Glutamatergic neuron (in vitro differentiated cells): ENCODE measurements around the gene UBE2U. TPM values are rescaled to one million over a fixed set of nuclear protein-coding genes. Genes with fewer than 3 reads are reported as not detected.

Source experiments
- DNase-seq: peaks from one replicate; pipeline ENCODE4 v3.0.0; 2022
- H3K27ac Mint-ChIP-seq: one replicate; pipeline ENCODE4 v1.8.0; 2020; ENCODE audit warnings: mild to moderate bottlenecking, mixed read lengths, inconsistent platforms; ENCODE audit not compliant: unreplicated experiment
- H3K27me3 Mint-ChIP-seq: one replicate; pipeline ENCODE4 v1.8.0; 2020; ENCODE audit warnings: mild to moderate bottlenecking, moderate library complexity, mixed read lengths, inconsistent platforms; ENCODE audit not compliant: unreplicated experiment
- H3K36me3 Mint-ChIP-seq: one replicate; pipeline ENCODE4 v1.8.0; 2020; ENCODE audit warnings: mild to moderate bottlenecking, mixed read lengths, inconsistent platforms; ENCODE audit not compliant: unreplicated experiment
- H3K4me1 Mint-ChIP-seq: one replicate; pipeline ENCODE4 v1.8.0; 2020; ENCODE audit warnings: mild to moderate bottlenecking, low read depth, mixed read lengths, inconsistent platforms; ENCODE audit not compliant: unreplicated experiment
- H3K4me3 Mint-ChIP-seq: one replicate; pipeline ENCODE4 v1.8.0; 2020; ENCODE audit warnings: mild to moderate bottlenecking, mixed read lengths, inconsistent platforms; ENCODE audit not compliant: unreplicated experiment
- H3K9me3 Mint-ChIP-seq: one replicate; pipeline ENCODE4 v1.8.0; 2020; ENCODE audit warnings: mild to moderate bottlenecking, moderate library complexity, mixed read lengths, inconsistent platforms; ENCODE audit not compliant: unreplicated experiment
- CTCF ChIP-seq: fragments of 200-600 bp; sonication (generic); IDR thresholded peaks from one replicate; pipeline ENCODE4 v1.5.0; 2021; ENCODE audit not compliant: partially characterized antibody, unreplicated experiment
- total RNA-seq: library from RNA; stranded (reverse); fragmentation: NEBNext Ultra II Directional; extraction: Animal tissue kit (Norgen Biotek cat#: 25700); gene quantifications from one replicate; pipeline ENCODE4 v1.2.1, GENCODE V29; 2021; ENCODE audit not compliant: unreplicated experiment

Gene UBE2U
- total RNA-seq, 1 donor from 2014 or later: not detected

- peaks cover 4% of the 10 kb centered on the region for H3K36me3 Mint-ChIP-seq
- DNase-seq: no peak
- H3K27me3 Mint-ChIP-seq: peaks cover 3% of the 10 kb centered on the region
- TF ChIP-seq CTCF: no peak
- no peaks in the 10 kb centered on the region for H3K4me1 Mint-ChIP-seq
- no peaks in the 10 kb centered on the region for H3K9me3 Mint-ChIP-seq
- H3K4me3 Mint-ChIP-seq: no peak overlapping the region
- no peak overlapping the region for H3K27ac Mint-ChIP-seq
Observed at GRCh38 chr1:64186138-64186897, 17.1 kb upstream of the UBE2U start.

DNA sequence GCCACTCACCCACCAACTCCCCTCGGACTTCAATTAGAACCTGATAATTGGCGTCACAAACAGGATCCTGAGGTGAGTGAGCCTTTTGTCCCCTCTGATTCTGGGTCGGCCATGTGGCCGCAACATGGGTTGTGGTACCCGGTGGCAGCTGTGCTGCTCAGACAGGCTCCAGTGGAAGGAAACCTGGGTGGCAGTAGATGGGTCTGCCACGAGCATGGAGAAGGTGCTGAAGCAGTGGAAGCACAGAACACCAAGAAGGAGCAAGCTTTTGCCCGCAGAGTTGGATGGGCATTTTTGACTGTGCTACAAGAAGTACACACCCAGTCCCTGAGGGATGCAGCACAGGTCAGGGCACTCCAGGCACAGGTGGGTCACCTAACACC is 16.5 kb upstream of the UBE2U start:
- TF ChIP-seq CTCF: no peak
- peaks cover 3% of the 10 kb centered on the region for H3K27me3 Mint-ChIP-seq
- peaks cover 4% of the 10 kb centered on the region for H3K36me3 Mint-ChIP-seq
- H3K27ac Mint-ChIP-seq: no peak overlapping the region
- no peak for DNase-seq
- H3K4me1 Mint-ChIP-seq: no peaks in the 10 kb centered on the region
- no peak overlapping the region for H3K4me3 Mint-ChIP-seq
- no peaks in the 10 kb centered on the region for H3K9me3 Mint-ChIP-seq

DNA sequence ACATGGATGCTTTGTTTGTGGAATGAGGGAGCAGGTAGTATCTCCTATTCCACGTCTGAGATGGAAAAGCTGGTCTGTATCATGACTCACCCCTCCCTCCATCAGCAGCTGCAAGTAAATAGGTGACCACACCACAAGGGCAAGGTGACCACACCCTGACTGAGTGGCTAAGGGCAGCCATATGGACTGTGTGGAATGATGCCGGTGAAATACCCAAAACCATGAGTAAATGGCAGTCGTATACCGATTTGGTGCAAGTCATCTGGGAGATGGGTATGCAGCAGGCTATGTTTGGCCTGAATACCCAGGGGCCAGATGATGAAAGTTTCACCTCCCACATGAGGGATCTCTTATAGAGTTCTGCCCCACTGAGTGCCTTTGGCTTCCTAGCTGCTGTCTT is 15.8 kb upstream of the UBE2U start:
- no peak for DNase-seq
- no peaks in the 10 kb centered on the region for H3K9me3 Mint-ChIP-seq
- H3K27ac Mint-ChIP-seq: no peak overlapping the region
- no peaks in the 10 kb centered on the region for H3K4me1 Mint-ChIP-seq
- H3K4me3 Mint-ChIP-seq: no peak overlapping the region
- peaks cover 3% of the 10 kb centered on the region for H3K27me3 Mint-ChIP-seq
- no peak for TF ChIP-seq CTCF
- peaks cover 9% of the 10 kb centered on the region for H3K36me3 Mint-ChIP-seq

- no peaks in the 10 kb centered on the region for H3K9me3 Mint-ChIP-seq
- H3K27ac Mint-ChIP-seq: no peak overlapping the region
- TF ChIP-seq CTCF: no peak
- H3K36me3 Mint-ChIP-seq: peaks cover 14% of the 10 kb centered on the region
- DNase-seq: no peak
- no peak overlapping the region for H3K4me3 Mint-ChIP-seq
- peaks cover 3% of the 10 kb centered on the region for H3K27me3 Mint-ChIP-seq
- no peaks in the 10 kb centered on the region for H3K4me1 Mint-ChIP-seq
Observed at GRCh38 chr1:64192290-64192689, 11.1 kb upstream of the UBE2U start.
